Panc1 (cell line): ENCODE measurements around the gene SLC35D2. TPM values are rescaled to one million over a fixed set of nuclear protein-coding genes. Genes with fewer than 3 reads are reported as not detected.

Source experiments
- ATAC-seq: fragments of 200-7000 bp; cut with Tn5 transposase; 2 replicates; pipeline ENCODE4 v1.9.1; 2020; ENCODE audit warnings: mild to moderate bottlenecking, moderate library complexity
- BruUV-seq: library from RNA; stranded (reverse); fragments of 400-500 nt; replicated peaks from 2 replicates; lab custom pipeline; 2021; lab: Mats Ljungman, UMichigan
- CTCF ChIA-PET: fragments of 300-600 bp; sonication (Branson Sonifier 250); formaldehyde crosslinking; loops from one replicate; lab custom pipeline; 2022; ENCODE audit warnings: antibody characterized with exemption; lab: Charles Lee
- POLR2A ChIA-PET: fragments of 300-600 bp; sonication (Branson Sonifier 250); formaldehyde crosslinking; loops from one replicate; lab custom pipeline; 2022; ENCODE audit warnings: antibody characterized with exemption; lab: Charles Lee
- DNase-seq: peaks from one replicate; pipeline ENCODE4 v3.0.0-alpha.2; 2010; ENCODE audit warnings: low read depth, low spot score
- H3K27ac ChIP-seq: 2 replicates; pipeline ENCODE4 v1.5.1; 2011; ENCODE audit warnings: mild to moderate bottlenecking, low read length, inconsistent platforms
- H3K27me3 ChIP-seq: fragments of 200-500 bp; sonication (Bioruptor generic); 2 replicates; pipeline ENCODE4 v1.6.0; 2014; ENCODE audit warnings: low read length, inconsistent platforms; ENCODE audit not compliant: control insufficient read depth, insufficient read depth
- H3K36me3 ChIP-seq: fragments of 200-500 bp; sonication (Bioruptor generic); 2 replicates; pipeline ENCODE4 v1.5.1; 2014; ENCODE audit warnings: inconsistent platforms, mild to moderate bottlenecking, low read length, moderate library complexity; ENCODE audit not compliant: control insufficient read depth, insufficient read depth
- H3K4me1 ChIP-seq: 2 replicates; pipeline ENCODE4 v1.5.1; 2011; ENCODE audit warnings: inconsistent platforms, mild to moderate bottlenecking, low read length, moderate library complexity; ENCODE audit not compliant: control insufficient read depth, insufficient read depth
- H3K4me3 ChIP-seq, 2 experiments: 2 replicates each; pipeline ENCODE4 v1.5.1; 2011 to 2012; ENCODE audit warnings: low read depth in 2 of 2, low read length in 2 of 2, mild to moderate bottlenecking in 2 of 2, inconsistent platforms in 1 of 2, moderate library complexity in 1 of 2
- H3K9me3 ChIP-seq: fragments of 200-500 bp; sonication (Bioruptor generic); 2 replicates; pipeline ENCODE4 v1.5.1; 2014; ENCODE audit warnings: low read depth, mild to moderate bottlenecking, inconsistent platforms, low read length, moderate library complexity; ENCODE audit not compliant: control insufficient read depth, insufficient read depth
- POLR2AphosphoS5 ChIP-seq: IDR thresholded peaks from 2 replicates; pipeline ENCODE4 v1.6.1; 2012; ENCODE audit warnings: mild to moderate bottlenecking, low read depth, low read length, moderate library complexity
- SIN3A ChIP-seq: IDR thresholded peaks from 2 replicates; pipeline ENCODE4 v1.6.1; 2012; ENCODE audit warnings: low read depth, mild to moderate bottlenecking, low read length, moderate library complexity, borderline replicate concordance; ENCODE audit not compliant: insufficient read depth
- TCF7L2 ChIP-seq: IDR thresholded peaks from 2 replicates; pipeline ENCODE4 v1.6.1; 2011; ENCODE audit warnings: mild to moderate bottlenecking, low read depth, low read length, inconsistent platforms
- in situ Hi-C: cut with HindIII; loops from 2 replicates; pipeline ENCODE4 v1.10.0; 2016; ENCODE audit warnings: low sequenced_read_pairs, low pct_unique_long_range_greater_than_20kb
- intact Hi-C: fragments of 100-400 bp; cut with micrococcal nuclease; formaldehyde crosslinking; loops from one replicate; pipeline ENCODE4 v1.10.0; 2022; ENCODE audit not compliant: unreplicated experiment
- total RNA-seq: library from RNA; stranded (reverse); gene quantifications from one replicate; pipeline ENCODE4 v1.2.1, GENCODE V29; 2021; ENCODE audit not compliant: unreplicated experiment
- TF ChIP-seq, protein P1 (sequence below), 2 experiments: IDR thresholded peaks; 2 replicates each; pipeline ENCODE4 v1.6.1; 2011 to 2012; ENCODE audit warnings: low read depth in 2 of 2, control low read depth in 1 of 2, low read length in 1 of 2, mild to moderate bottlenecking in 1 of 2, moderate library complexity in 1 of 2; ENCODE audit not compliant: insufficient read depth in 1 of 2
- TF ChIP-seq, protein P2 (sequence below): fragments of 450-650 bp; IDR thresholded peaks from 2 replicates; pipeline ENCODE4 v1.5.1; 2017; ENCODE audit warnings: mild to moderate bottlenecking

Gene SLC35D2
- total RNA-seq, 1 experiment from 2014 or later = 23.7 TPM

DNA sequence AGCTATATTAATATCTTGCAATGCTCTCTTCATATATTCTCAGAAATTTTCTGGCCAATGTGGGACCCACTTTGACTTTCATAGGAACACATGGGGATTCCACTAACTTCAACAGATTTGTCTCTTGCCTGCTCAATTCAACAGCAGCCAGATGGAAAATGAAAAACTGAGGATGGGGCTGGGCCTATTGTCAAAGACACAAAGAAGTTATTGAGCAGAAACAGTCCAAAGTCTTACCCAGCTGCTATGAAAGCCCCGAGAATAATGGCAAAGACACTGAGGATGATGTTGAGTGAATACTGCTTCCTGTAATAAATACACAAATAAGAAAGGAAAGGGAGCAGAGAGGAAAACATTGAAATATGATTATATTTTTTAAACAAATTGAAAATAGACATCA, 32.6 kb downstream of the SLC35D2 start:
- no peak for ATAC-seq
- TF ChIP-seq POLR2AphosphoS5 (no peak), SIN3A (no peak), TCF7L2 (no peak)
- TF ChIP-seq, protein P1, sequence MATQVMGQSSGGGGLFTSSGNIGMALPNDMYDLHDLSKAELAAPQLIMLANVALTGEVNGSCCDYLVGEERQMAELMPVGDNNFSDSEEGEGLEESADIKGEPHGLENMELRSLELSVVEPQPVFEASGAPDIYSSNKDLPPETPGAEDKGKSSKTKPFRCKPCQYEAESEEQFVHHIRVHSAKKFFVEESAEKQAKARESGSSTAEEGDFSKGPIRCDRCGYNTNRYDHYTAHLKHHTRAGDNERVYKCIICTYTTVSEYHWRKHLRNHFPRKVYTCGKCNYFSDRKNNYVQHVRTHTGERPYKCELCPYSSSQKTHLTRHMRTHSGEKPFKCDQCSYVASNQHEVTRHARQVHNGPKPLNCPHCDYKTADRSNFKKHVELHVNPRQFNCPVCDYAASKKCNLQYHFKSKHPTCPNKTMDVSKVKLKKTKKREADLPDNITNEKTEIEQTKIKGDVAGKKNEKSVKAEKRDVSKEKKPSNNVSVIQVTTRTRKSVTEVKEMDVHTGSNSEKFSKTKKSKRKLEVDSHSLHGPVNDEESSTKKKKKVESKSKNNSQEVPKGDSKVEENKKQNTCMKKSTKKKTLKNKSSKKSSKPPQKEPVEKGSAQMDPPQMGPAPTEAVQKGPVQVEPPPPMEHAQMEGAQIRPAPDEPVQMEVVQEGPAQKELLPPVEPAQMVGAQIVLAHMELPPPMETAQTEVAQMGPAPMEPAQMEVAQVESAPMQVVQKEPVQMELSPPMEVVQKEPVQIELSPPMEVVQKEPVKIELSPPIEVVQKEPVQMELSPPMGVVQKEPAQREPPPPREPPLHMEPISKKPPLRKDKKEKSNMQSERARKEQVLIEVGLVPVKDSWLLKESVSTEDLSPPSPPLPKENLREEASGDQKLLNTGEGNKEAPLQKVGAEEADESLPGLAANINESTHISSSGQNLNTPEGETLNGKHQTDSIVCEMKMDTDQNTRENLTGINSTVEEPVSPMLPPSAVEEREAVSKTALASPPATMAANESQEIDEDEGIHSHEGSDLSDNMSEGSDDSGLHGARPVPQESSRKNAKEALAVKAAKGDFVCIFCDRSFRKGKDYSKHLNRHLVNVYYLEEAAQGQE (IDR thresholded peaks at IDR 0.05; ENCODE audit: insufficient read depth in 1 of 2, low read depth in 2 of 2, low read length in 1 of 2) = no peak
- TF ChIP-seq, protein P2, sequence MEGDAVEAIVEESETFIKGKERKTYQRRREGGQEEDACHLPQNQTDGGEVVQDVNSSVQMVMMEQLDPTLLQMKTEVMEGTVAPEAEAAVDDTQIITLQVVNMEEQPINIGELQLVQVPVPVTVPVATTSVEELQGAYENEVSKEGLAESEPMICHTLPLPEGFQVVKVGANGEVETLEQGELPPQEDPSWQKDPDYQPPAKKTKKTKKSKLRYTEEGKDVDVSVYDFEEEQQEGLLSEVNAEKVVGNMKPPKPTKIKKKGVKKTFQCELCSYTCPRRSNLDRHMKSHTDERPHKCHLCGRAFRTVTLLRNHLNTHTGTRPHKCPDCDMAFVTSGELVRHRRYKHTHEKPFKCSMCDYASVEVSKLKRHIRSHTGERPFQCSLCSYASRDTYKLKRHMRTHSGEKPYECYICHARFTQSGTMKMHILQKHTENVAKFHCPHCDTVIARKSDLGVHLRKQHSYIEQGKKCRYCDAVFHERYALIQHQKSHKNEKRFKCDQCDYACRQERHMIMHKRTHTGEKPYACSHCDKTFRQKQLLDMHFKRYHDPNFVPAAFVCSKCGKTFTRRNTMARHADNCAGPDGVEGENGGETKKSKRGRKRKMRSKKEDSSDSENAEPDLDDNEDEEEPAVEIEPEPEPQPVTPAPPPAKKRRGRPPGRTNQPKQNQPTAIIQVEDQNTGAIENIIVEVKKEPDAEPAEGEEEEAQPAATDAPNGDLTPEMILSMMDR = no peak
- no peaks in the 10 kb centered on the region for H3K27me3 ChIP-seq
- in situ Hi-C loops = no loop called here
- H3K9me3 ChIP-seq = no peaks in the 10 kb centered on the region
- intact Hi-C loops = no loop called here
- H3K4me1 ChIP-seq = no peaks in the 10 kb centered on the region
- no TSS peak for BruUV-seq
- no peak overlapping the region for H3K4me3 ChIP-seq
- ChIA-PET POLR2A (no interaction called here), CTCF (no interaction called here)
- no peak for DNase-seq
- H3K36me3 ChIP-seq = no peaks in the 10 kb centered on the region
- H3K27ac ChIP-seq = no peak overlapping the region

- in situ Hi-C loops (no loop called here), intact Hi-C loops (no loop called here)
- DNase-seq (no peak), ATAC-seq (no peak)
- TF ChIP-seq TCF7L2 = no peak
- TF ChIP-seq, protein P1 (IDR thresholded peaks at IDR 0.05; ENCODE audit: insufficient read depth in 1 of 2, low read depth in 2 of 2, low read length in 1 of 2) = no peak
- no peak for TF ChIP-seq SIN3A
- TF ChIP-seq, protein P2 = no peak
- no peak for TF ChIP-seq POLR2AphosphoS5
- ChIA-PET POLR2A (interaction anchor here (0.5 kb wide), 1 partner anchor 20 kb away, joined by 3 read pairs; no protein-coding TSS in a partner anchor), CTCF (no interaction called here)
- BruUV-seq = no TSS peak
- Histone ChIP-seq H3K27me3 (no peaks in the 10 kb centered on the region), H3K36me3 (no peaks in the 10 kb centered on the region), H3K4me3 (no peak overlapping the region), H3K4me1 (peaks cover 10% of the 10 kb centered on the region; the same call in 1 of the 2 replicates), H3K9me3 (no peaks in the 10 kb centered on the region), H3K27ac (no peak overlapping the region)
Observed at GRCh38 chr9:96348261-96348660, 35.2 kb downstream of the SLC35D2 start.
